HPDE6-E6E7 (cell line): ENCODE data around the gene GSDME.

Experiments used
- DNase-seq: peaks from one replicate; pipeline ENCODE4 v3.0.0; 2011; ENCODE audit warnings: missing footprints; ENCODE audit errors: extremely low spot score

Gene GSDME

GRCh38 chr7:24769851-24770250 is 12.6 kb upstream of the GSDME start:
- no peak for DNase-seq

GRCh38 chr7:24769014-24769830 is 12.0 kb upstream of the GSDME start:
- no peak for DNase-seq

- DNase-seq: no peak
Measured at GRCh38 chr7:24767878-24768569, 10.8 kb upstream of the GSDME start.

- no peak for DNase-seq
Measured at GRCh38 chr7:24764972-24765744, 7.9 kb upstream of the GSDME start.

GRCh38 chr7:24764011-24764410 is 6.7 kb upstream of the GSDME start:
- DNase-seq: no peak

- no peak for DNase-seq
Measured at GRCh38 chr7:24763303-24763901, 6.1 kb upstream of the GSDME start.

GRCh38 chr7:24762771-24763170 is 5.5 kb upstream of the GSDME start:
- DNase-seq: no peak

- DNase-seq: no peak
Measured at GRCh38 chr7:24760968-24761367, 3.7 kb upstream of the GSDME start.

- peak; percentile 47 for DNase-seq
Measured at GRCh38 chr7:24756545-24757352, 515 bp downstream of the GSDME start.

- peak; percentile 90 for DNase-seq
Measured at GRCh38 chr7:24755541-24756407, 1.5 kb downstream of the GSDME start.

GRCh38 chr7:24754906-24755506 is 2.3 kb downstream of the GSDME start:
- no peak for DNase-seq

GRCh38 chr7:24752073-24752800 is 5.0 kb downstream of the GSDME start:
- DNase-seq: no peak

GRCh38 chr7:24751484-24751883 is 5.8 kb downstream of the GSDME start:
- no peak for DNase-seq

GRCh38 chr7:24750441-24751055 is 6.7 kb downstream of the GSDME start:
- DNase-seq: no peak

- no peak for DNase-seq
Measured at GRCh38 chr7:24748521-24748920, 8.7 kb downstream of the GSDME start.

- no peak for DNase-seq
Measured at GRCh38 chr7:24745355-24745754, 11.9 kb downstream of the GSDME start.

- DNase-seq: no peak
Measured at GRCh38 chr7:24743471-24743870, 13.8 kb downstream of the GSDME start.

- DNase-seq: no peak
Measured at GRCh38 chr7:24742506-24743162, 14.6 kb downstream of the GSDME start.
